Transverse colon (tissue), 4 donors: ENCODE results near the gene OTOG. TPM values are rescaled to one million over a fixed set of nuclear protein-coding genes. Genes with fewer than 3 reads are reported as not detected.

Experiments
- DNase-seq: peaks from one replicate; pipeline ENCODE4 v3.0.0-alpha.2; 2019
- H3K27ac ChIP-seq, 4 donors: fragments of 200-600 bp; sonication (generic); 2 replicates each; pipeline ENCODE4 v1.5.1; 2016 to 2018; ENCODE audit warnings: inconsistent platforms in 4 of 4
- H3K27me3 ChIP-seq: fragments of 200-600 bp; sonication (generic); 2 replicates; pipeline ENCODE4 v1.5.1; 2017; ENCODE audit warnings: inconsistent platforms
- H3K36me3 ChIP-seq, 4 donors: fragments of 200-600 bp; sonication (generic); 2 replicates each; pipeline ENCODE4 v1.5.1; 2017 to 2019; ENCODE audit warnings: inconsistent platforms in 4 of 4
- H3K4me1 ChIP-seq, 4 donors: fragments of 200-600 bp; sonication (generic); 2 replicates each; pipeline ENCODE4 v1.5.1; 2017 to 2020; ENCODE audit warnings: inconsistent platforms in 4 of 4
- H3K4me3 ChIP-seq, 4 donors: fragments of 200-600 bp; sonication (generic); 1 replicate in 1 of 4; 2 replicates in 3 of 4; pipeline versions ENCODE4 v1.5.1 to v1.6.1; 2017 to 2019; ENCODE audit warnings: inconsistent platforms in 4 of 4
- H3K9me3 ChIP-seq, 2 donors: fragments of 200-600 bp; sonication (generic); 2 replicates each; pipeline ENCODE4 v1.5.1; 2017 to 2019; ENCODE audit warnings: inconsistent platforms in 2 of 2
- EP300 ChIP-seq: sonication (generic); formaldehyde crosslinking; IDR thresholded peaks from one replicate; pipeline ENCODE4 v1.6.1; 2017; ENCODE audit warnings: antibody characterized with exemption, low read depth
- POLR2A ChIP-seq: fragments of 450-650 bp; IDR thresholded peaks from one replicate; pipeline ENCODE4 v1.6.1; 2016; ENCODE audit warnings: antibody characterized with exemption, mild to moderate bottlenecking, moderate library complexity
- POLR2AphosphoS5 ChIP-seq, 3 donors: sonication (generic); formaldehyde crosslinking; IDR thresholded peaks; one replicate each; pipeline ENCODE4 v1.6.1; 2016; ENCODE audit warnings: antibody characterized with exemption in 3 of 3
- WGBS, 2 donors: methylation state at CpG; one replicate each; pipeline ENCODE4 v1.1.5; 2018; ENCODE audit warnings: low coverage in 1 of 2; 5-methylcytosine and 5-hydroxymethylcytosine counted together
- in situ Hi-C, 4 donors: fragments of 200-750 bp; cut with MboI; loops; one replicate each; pipeline versions ENCODE4 v1.15.0 to v1.15.1; 2017; ENCODE audit warnings: low sequenced_read_pairs in 3 of 4, low pct_ligation_motif_present in 1 of 4, low pct_unique_long_range_greater_than_20kb in 1 of 4
- intact Hi-C: fragments of 100-400 bp; cut with DNase I; formaldehyde crosslinking; loops from one replicate; pipeline ENCODE4 v1.15.1; 2023; ENCODE audit warnings: low total_unique reads
- total RNA-seq, 4 donors: library from RNA; depleted of rRNA; stranded (reverse); fragments of >200 nt; gene quantifications; one replicate each; pipeline ENCODE4 v1.1.0, GENCODE V29; 2016
- TF ChIP-seq, protein P1 (sequence below), 5 experiments: fragments of 200-600 bp in 3 of 5; fragments of 450-650 bp in 2 of 5; sonication (generic) in 3 of 5; IDR thresholded peaks; 1 replicate in 2 of 5; 2 replicates in 3 of 5; pipeline ENCODE4 v1.5.1; 2016 to 2017; ENCODE audit warnings: antibody characterized with exemption in 5 of 5, inconsistent platforms in 3 of 5, mild to moderate bottlenecking in 2 of 5, moderate library complexity in 1 of 5

Gene OTOG
- total RNA-seq, 4 donors from 2014 or later, result not detected

DNA sequence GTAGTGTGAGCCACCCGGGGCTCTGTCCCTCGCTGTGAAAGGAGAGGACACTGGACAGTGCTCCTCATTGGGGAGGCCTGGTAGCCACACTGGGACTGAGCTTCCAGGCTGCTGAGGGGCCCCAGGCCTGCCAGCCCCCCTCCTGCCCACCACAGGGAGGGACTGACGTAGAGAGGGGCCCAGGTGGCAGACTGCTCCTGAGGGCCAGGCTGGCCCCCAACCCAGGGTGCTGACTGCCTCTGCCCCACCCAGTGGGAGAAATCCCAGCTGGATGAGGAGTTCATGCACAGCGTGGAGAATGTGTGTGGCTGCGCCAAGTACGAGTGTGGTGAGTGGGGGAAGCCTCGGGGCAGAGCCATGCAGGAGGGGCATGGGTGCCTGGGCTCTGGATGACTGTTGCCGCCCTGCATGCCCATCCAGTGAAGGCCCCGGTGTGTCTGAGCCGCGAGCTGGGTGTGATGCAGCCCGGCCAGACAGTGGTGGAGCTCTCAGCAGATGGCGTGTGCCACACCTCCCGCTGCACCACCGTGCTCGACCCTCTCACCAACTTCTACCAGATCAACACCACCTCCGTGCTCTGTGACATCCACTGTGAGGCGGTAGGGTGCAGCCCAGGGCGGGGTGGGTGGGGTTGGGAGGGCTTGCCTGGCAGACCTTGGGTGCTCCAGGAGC is 93.6 kb downstream of the OTOG start:
- H3K9me3 ChIP-seq, result no peaks in the 10 kb centered on the region
- H3K36me3 ChIP-seq, result no peaks in the 10 kb centered on the region
- H3K27me3 ChIP-seq, result no peaks in the 10 kb centered on the region
- intact Hi-C loops (no loop called here), in situ Hi-C loops (no loop called here)
- DNase-seq, result no peak
- H3K4me3 ChIP-seq, result no peak overlapping the region
- H3K4me1 ChIP-seq, result no peaks in the 10 kb centered on the region
- no peak overlapping the region for H3K27ac ChIP-seq
- TF ChIP-seq, protein P1, sequence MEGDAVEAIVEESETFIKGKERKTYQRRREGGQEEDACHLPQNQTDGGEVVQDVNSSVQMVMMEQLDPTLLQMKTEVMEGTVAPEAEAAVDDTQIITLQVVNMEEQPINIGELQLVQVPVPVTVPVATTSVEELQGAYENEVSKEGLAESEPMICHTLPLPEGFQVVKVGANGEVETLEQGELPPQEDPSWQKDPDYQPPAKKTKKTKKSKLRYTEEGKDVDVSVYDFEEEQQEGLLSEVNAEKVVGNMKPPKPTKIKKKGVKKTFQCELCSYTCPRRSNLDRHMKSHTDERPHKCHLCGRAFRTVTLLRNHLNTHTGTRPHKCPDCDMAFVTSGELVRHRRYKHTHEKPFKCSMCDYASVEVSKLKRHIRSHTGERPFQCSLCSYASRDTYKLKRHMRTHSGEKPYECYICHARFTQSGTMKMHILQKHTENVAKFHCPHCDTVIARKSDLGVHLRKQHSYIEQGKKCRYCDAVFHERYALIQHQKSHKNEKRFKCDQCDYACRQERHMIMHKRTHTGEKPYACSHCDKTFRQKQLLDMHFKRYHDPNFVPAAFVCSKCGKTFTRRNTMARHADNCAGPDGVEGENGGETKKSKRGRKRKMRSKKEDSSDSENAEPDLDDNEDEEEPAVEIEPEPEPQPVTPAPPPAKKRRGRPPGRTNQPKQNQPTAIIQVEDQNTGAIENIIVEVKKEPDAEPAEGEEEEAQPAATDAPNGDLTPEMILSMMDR (IDR thresholded peaks at IDR 0.05), result no peak
- TF ChIP-seq POLR2AphosphoS5 (IDR thresholded peaks at IDR 0.05) (no peak), POLR2A (no peak)
- 61% methylated on average over 14 of the region's 19 CpGs; no CpG with 5 or more reads in 1 of the 2 donors for WGBS, 2 donors

- H3K9me3 ChIP-seq, result no peaks in the 10 kb centered on the region
- in situ Hi-C loops (no loop called here), intact Hi-C loops (no loop called here)
- H3K36me3 ChIP-seq, result no peaks in the 10 kb centered on the region
- 40 to 92% methylated on average over 1 to 17 of the region's 17 CpGs for WGBS, 2 donors
- no peak for DNase-seq
- H3K27me3 ChIP-seq, result no peaks in the 10 kb centered on the region
- no peaks in the 10 kb centered on the region for H3K4me1 ChIP-seq
- TF ChIP-seq, protein P1 (IDR thresholded peaks at IDR 0.05), result no peak
- TF ChIP-seq EP300, result no peak
- no peak for TF ChIP-seq POLR2A
- no peak for TF ChIP-seq POLR2AphosphoS5 (IDR thresholded peaks at IDR 0.05)
- no peak overlapping the region for H3K4me3 ChIP-seq
- no peak overlapping the region for H3K27ac ChIP-seq
Observed at GRCh38 chr11:17641792-17642350, 94.8 kb downstream of the OTOG start.

GRCh38 chr11:17642370-17642769 is 95.3 kb downstream of the OTOG start:
- WGBS, 2 donors, result 75% methylated on average over 4 of the region's 4 CpGs; no CpG with 5 or more reads in 1 of the 2 donors
- H3K4me1 ChIP-seq, result no peaks in the 10 kb centered on the region
- H3K27me3 ChIP-seq, result no peaks in the 10 kb centered on the region
- no peak overlapping the region for H3K27ac ChIP-seq
- in situ Hi-C loops (no loop called here), intact Hi-C loops (no loop called here)
- no peaks in the 10 kb centered on the region for H3K9me3 ChIP-seq
- no peak for TF ChIP-seq POLR2A
- no peaks in the 10 kb centered on the region for H3K36me3 ChIP-seq
- no peak overlapping the region for H3K4me3 ChIP-seq
- DNase-seq, result no peak

DNA sequence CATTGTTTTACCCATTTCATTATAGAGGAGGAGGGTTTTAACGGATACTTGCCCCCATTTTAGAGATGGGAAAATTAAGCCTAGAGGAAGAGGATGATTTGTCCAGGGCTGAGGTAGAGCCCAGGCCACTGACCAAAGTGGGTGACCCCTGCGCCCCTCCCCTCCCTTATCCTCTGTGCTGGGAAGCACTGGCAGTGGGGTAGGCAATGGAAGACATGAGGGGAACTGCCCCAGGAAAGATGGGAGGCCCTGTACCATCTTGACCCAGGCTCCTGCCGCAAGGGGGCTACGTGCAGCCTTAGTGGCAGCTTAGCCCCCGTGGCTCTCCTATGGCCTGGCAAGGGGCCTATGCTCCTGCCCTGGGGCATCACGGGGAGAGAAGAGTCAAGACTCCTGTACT is 95.9 kb downstream of the OTOG start:
- intact Hi-C loops (no loop called here), in situ Hi-C loops (no loop called here)
- TF ChIP-seq EP300 (no peak), POLR2AphosphoS5 (IDR thresholded peaks at IDR 0.05) (no peak), POLR2A (no peak)
- TF ChIP-seq, protein P1 (IDR thresholded peaks at IDR 0.05), result no peak
- Histone ChIP-seq H3K9me3 (no peaks in the 10 kb centered on the region), H3K36me3 (no peaks in the 10 kb centered on the region), H3K27me3 (no peaks in the 10 kb centered on the region), H3K27ac (no peak overlapping the region), H3K4me1 (no peaks in the 10 kb centered on the region), H3K4me3 (no peak overlapping the region)
- 75 to 92% methylated on average over 4 of the region's 6 CpGs for WGBS, 2 donors
- no peak for DNase-seq
